Ishikawa (cell line): Measurements from ENCODE around the gene ZNF724.

ENCODE experiments used
- CEBPB ChIP-seq: IDR thresholded peaks from 2 replicates; pipeline ENCODE4 v1.6.1; 2012
- CREB1 ChIP-seq: IDR thresholded peaks from 2 replicates; pipeline ENCODE4 v1.6.1; 2012; ENCODE audit warnings: low read depth
- EP300 ChIP-seq: IDR thresholded peaks from 2 replicates; pipeline ENCODE4 v1.6.1; 2012; ENCODE audit warnings: borderline replicate concordance
- FOXM1 ChIP-seq: IDR thresholded peaks from 2 replicates; pipeline ENCODE4 v1.6.1; 2012; ENCODE audit warnings: low read depth, borderline replicate concordance
- MAX ChIP-seq: IDR thresholded peaks from 2 replicates; pipeline ENCODE4 v1.6.1; 2012
- NFIC ChIP-seq: IDR thresholded peaks from 2 replicates; pipeline ENCODE4 v1.6.1; 2012
- RAD21 ChIP-seq: IDR thresholded peaks from 2 replicates; pipeline ENCODE4 v1.6.1; 2012; ENCODE audit warnings: low read depth
- REST ChIP-seq: IDR thresholded peaks from 2 replicates; pipeline ENCODE4 v1.6.1; 2012; ENCODE audit warnings: low read depth, mild to moderate bottlenecking
- TAF1 ChIP-seq: IDR thresholded peaks from 2 replicates; pipeline ENCODE4 v1.6.1; 2012; ENCODE audit warnings: low read depth, mild to moderate bottlenecking
- TCF12 ChIP-seq: IDR thresholded peaks from 2 replicates; pipeline ENCODE4 v1.6.1; 2012; ENCODE audit warnings: low read depth
- TEAD4 ChIP-seq: IDR thresholded peaks from 2 replicates; pipeline ENCODE4 v1.6.1; 2012
- USF1 ChIP-seq: IDR thresholded peaks from 2 replicates; pipeline ENCODE4 v1.6.1; 2012
- YY1 ChIP-seq: IDR thresholded peaks from 2 replicates; pipeline ENCODE4 v1.6.1; 2012; ENCODE audit warnings: low read depth

GRCh38 chr19:23222998-23223652 is 27.1 kb downstream of the ZNF724 start:
- TF ChIP-seq TCF12 (no peak), YY1 (no peak), CREB1 (no peak), REST (no peak), EP300 (no peak), RAD21 (no peak), MAX (no peak), USF1 (0 out of 2 replicates have a peak, but pooled peaks have one; percentile 25), FOXM1 (no peak), TEAD4 (no peak), NFIC (no peak), CEBPB (no peak), TAF1 (no peak)
